ENCODE results near the gene MACO1.

The MACO1 gene

DNA sequence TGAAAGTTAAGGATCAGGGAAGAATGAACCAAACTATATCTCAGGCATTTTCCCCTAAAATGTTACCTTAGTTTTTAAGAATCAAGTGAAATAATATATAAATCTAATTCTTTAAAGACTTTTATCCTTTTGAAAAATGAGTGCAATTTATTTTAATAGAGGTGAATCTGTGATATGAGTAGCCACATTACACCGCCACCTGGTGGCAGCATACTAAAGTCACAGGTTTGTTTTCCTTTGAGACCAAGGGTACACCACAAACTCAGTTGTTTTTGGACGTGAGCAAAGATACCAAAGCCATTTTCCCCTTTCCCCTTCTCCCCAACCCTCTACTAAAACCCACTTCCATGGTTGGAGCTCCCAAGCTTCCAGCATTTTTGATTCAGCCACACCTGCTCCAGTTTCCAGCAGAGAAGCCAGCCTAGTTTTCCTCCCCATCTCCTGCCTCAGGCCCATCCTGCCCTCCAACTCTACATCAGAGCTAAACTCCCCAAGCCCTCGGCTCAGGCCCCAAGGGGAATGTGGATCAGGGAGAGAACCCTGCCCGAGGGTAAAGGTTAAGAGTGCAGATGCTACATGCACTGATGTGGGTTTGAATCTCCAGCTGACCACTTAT lies 89.9 kb downstream of the MACO1 start:
- DNase-seq (ENCODE audit: low spot score) (peak; percentile 54), FAIRE-seq (no peak)

DNA sequence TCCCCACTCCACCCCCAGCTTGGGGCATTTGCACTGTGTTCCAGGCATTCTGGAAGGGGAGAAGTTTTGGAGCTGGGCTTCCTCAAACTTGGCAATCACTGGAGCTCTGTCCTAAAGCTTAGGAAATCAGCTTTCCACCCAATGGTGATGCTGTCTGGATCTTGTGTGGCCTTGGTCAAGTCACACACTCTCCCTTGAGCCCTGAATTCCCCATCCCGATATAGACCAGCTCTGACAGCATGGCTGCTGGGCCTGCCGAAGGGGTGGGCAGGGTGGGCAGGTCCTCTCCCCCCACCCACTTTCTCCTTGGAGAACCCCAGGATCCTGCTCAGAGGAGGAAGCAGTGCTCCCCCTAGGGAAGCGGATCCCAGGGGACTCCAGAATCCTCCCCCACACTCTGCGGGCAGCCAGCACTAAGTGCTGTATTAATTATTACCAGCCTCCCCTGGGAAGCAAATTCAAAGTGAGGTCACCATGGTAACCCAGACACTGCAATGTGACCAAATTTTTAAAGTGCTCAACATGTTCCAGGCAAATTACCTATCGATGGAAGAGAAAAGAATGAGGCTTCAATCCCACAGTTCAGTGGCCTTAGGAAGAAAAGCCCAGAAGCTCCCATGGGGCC lies 91.4 kb downstream of the MACO1 start:
- FAIRE-seq: no peak
- no peak for DNase-seq (ENCODE audit: low spot score)

DNA sequence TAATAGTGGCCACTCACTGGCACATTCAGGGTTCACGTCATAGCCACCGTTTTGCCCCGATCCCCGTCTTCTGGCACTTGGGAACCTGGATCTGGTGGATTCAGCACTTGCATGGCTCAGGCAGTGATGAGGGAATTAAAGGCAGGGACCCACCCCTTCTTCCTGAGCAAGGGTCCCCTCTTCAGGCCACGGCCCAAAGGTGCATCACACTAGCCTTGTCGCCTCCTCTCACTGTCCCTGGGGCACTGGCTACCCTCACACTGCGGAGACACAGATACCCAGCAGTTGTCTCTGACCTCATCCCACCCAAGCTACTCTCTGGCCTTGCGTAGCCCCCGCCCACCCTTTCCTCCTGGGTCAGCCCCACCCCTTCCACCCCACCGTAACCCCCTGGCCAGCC lies 92.8 kb downstream of the MACO1 start:
- no peak for FAIRE-seq
- no peak for DNase-seq (ENCODE audit: low spot score)

- DNase-seq (ENCODE audit: low spot score) (no peak), FAIRE-seq (no peak)
These were observed 94.1 kb downstream of the MACO1 start for GRCh38 chr1:25524568-25525360.

DNA sequence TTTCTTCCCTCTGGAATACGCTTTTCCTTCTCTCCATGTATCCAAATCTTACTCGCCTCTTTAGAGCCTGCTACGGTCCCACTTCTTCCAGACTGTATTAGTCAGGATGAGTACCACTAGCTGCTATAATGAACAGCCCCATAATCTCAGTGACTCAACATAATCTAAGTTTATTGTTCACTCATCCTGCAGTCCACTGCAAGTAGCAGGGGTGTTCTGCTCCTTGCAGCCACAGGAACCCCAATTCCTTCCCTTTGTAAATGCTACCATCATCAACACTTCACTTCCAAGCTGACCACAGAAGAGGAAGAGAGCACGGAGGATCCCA lies 94.6 kb downstream of the MACO1 start:
- no peak for FAIRE-seq
- no peak for DNase-seq (ENCODE audit: low spot score)

DNA sequence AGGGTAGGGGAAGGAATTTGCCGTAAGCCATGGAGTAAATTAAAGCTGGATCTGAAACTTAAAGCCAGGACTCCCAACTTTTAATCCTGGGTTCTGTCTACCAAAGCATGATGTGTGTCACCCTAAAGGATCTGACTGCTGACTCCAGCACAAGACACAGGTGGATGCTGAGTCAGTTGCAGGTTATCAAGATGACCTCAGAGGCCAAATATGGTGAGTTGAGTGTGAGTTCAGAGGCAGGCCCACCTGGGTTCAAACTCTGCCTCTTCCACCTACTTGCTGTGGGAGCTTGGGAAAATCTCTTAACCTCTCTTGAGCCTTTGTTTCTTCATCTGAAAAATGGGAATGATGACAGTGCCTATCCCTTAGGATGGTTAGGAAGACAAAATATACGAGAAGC lies 96.1 kb downstream of the MACO1 start:
- no peak for FAIRE-seq
- no peak for DNase-seq (ENCODE audit: low spot score)

DNA sequence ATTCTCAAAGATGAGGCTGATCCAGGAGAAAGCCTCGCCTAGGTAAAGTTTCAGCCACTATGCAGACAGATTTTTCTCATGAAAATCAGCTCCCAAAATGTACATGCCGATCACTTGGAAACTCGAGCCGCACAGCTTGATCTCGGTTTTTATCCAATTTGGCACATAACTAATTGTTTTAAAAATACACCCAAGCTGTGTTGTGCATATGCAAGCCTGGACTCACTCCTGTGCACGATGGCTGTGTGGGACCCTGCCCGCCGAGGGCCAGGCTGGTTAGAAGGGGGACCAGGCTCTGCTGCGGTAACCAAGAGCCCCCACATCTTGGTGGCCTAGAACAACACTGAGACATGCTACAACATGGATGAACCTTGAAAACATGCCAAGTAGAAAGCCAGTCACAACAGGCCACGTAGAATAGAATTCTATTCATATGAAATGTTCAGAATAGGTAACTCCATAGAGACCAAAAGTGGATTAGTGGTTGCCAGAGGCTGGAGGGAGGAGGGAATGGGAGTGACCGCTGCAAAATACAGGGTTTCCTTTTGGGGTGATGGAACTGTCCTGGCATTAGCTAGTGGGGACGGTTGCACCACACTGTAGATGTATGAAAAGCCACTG lies 96.6 kb downstream of the MACO1 start:
- FAIRE-seq (no peak), DNase-seq (ENCODE audit: low spot score) (no peak)

- FAIRE-seq: no peak
- DNase-seq (ENCODE audit: low spot score): no peak
These were observed 97.4 kb downstream of the MACO1 start for GRCh38 chr1:25527946-25528595.

GRCh38 chr1:25528881-25529517 lies 98.3 kb downstream of the MACO1 start:
- peak; percentile 93 for FAIRE-seq

DNA sequence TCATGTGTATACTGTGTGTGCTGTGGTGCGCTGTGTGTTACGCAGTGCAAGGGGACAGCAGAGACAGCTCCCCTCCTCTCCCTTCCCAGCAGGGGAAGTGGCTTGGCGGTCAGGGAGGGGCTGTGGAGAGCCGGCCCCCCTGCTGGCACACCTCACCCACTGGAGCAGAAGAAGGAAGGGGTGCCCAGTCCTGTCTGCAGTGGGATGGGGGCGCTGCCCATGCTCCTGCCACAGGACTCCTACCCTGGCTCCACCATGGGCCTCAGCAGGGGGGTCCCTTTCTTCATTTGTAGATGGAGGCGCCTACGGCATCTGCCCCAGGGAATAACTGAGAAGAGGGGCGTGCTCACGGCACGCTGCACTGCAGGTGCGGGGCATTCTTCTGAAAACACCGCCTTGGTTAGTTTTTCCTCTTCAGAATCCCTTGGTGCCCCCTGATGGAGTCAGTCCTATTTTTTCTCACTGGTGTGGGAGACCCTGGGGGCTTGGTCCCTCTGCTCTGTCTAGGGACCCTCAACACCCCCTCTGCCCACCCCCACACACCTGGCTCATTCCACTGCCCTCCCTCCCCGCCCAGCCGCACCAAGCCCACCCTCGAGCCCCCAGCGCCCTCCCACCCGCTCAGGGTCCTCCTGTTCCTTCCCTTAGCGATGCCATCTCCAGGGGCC lies 99.0 kb downstream of the MACO1 start:
- DNase-seq (ENCODE audit: low spot score) (no peak), FAIRE-seq (no peak)

More at GRCh38 chr1:25528881-25529517, 98.3 kb downstream of the MACO1 start:
- no peak for DNase-seq (ENCODE audit: low spot score)

DNA sequence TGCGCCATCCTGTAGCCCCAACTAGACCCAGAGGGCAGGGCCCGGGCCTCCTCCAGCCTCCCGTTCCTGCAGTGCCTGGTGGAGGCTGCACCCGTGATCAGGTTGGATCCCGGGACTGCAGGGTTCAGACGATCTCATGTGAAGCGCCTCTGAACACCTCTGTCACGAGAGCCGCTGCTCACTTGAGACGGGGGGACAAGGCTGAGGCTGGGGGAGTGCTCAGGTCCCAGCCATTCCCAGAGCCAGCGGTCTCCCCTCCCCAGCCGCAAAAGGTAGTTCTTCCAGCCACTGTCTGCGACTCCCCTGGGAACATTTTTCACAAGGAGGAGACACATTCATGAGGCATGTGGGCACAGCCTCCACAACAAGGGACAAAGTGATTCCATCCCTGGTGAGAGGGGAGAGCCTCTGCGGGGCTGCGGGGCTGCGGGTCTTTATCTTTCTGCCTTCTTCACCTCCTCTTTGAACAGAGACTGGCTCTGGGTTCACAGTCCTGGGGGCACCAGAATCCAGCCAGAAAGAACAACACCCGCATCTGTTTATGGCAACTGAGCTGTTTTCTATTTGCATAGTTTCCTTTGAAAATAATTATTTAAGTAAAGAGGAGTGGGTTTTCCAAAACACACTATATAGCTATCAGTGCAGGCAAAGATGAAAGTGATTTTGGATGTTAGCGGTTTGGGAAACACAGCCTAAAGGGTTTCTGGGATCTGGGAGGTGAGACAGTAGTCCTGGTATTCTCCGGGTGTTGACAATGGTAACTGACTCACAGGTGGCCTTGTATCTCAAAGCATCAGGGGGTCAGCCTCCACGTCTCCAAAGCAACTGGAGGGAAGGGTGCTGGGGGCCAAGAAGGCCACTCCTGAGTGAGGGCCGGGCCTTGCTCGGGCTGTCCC lies 99.7 kb downstream of the MACO1 start:
- FAIRE-seq: no peak
- no peak for DNase-seq (ENCODE audit: low spot score)

DNA sequence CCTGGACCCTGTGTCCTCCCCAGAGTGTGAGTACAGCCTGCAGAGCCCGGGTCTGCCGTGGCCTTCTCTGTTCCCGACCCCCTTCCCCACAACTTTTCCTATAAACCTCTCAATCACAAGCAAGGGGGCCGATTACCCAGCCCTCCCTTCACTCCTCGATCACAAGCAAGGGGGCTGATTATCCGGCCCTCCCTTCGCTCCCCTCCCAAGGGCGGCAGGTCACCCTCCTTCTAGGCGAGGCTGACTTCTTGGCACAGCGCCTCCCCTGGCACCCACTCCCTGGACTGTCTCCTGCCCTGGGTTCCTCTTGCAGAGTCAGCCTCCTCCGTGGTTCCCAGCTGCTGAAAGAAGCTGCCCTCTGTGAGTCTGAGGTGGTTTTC lies 100.4 kb downstream of the MACO1 start:
- FAIRE-seq (no peak), DNase-seq (ENCODE audit: low spot score) (no peak)

GRCh38 chr1:25532970-25533369 lies 102.3 kb downstream of the MACO1 start:
- FAIRE-seq (no peak), DNase-seq (ENCODE audit: low spot score) (no peak)

- DNase-seq (ENCODE audit: low spot score) (no peak), FAIRE-seq (no peak)
These were observed 103.2 kb downstream of the MACO1 start for GRCh38 chr1:25533775-25534409.

- no peak for DNase-seq (ENCODE audit: low spot score)
- FAIRE-seq: peak; percentile 17
These were observed 103.7 kb downstream of the MACO1 start for GRCh38 chr1:25534410-25534788.

- DNase-seq (ENCODE audit: low spot score): no peak
- FAIRE-seq: no peak
These were observed 105.4 kb downstream of the MACO1 start for GRCh38 chr1:25536124-25536523.

DNA sequence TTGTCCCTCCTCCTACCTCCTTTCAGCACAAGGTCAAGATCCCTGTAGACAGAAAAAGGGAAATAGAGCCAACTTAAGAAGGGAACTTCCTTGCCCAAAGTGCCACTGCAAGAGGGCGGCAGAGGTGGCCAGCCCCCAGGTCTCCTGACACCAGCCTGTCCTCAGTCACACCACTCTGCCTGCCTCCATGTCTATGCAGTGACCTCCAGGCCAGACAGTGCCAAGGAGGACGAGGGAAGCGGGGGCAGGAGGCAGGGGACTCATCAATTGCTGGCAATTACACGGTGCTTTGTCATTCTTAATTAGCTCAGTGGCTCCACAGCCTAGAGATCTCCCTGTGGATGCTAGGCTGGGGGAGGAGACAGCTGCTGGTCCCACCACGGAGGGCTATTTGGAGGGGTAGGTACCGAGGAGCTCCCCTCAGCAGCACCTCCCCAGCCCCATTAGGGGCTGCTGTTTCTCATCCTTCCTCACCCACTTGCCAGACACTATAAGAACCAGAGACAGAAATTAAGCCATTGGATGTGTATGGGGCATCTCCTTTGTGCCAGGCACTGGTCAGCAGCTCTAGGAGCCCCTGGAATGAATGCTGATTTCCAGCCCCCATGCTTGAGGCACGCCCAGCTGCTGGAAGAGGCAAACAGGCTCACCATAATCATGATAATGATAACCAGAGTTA lies 106.6 kb downstream of the MACO1 start:
- FAIRE-seq (no peak), DNase-seq (ENCODE audit: low spot score) (no peak)

GRCh38 chr1:25538191-25538767 lies 107.6 kb downstream of the MACO1 start:
- FAIRE-seq (no peak), DNase-seq (ENCODE audit: low spot score) (no peak)

All from urothelium cell line (cell line).